ENCODE data around the gene ANGPTL4.
"Not testable (repeated sequence)": the region's sequence is repeated elsewhere in the genome, so short reads cannot be mapped to it uniquely, and the experiment has no call there.

Gene ANGPTL4

DNA sequence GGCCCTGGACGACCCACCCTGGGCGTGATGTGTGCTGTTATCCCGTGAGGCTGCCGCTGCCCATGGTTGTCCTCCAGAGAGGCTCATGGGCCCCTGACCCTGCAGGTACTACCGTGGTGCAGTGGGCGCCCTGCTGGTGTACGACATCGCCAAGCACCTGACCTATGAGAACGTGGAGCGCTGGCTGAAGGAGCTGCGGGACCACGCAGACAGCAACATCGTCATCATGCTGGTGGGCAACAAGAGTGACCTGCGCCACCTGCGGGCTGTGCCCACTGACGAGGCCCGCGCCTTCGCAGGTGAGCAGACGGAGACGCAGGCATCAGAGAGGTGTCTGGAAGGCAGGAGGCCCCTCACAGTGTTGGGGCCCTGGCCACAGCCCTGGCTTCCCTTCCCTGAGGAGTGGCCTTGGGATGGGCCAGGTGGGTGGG lies 38.0 kb downstream of the ANGPTL4 start:
- TF ChIP-seq FOXA1 (IDR thresholded peaks at IDR 0.05) (no peak), ELF4 (IDR thresholded peaks at IDR 0.05) (no peak), PKNOX1 (IDR thresholded peaks at IDR 0.05) (no peak), FOXK2 (IDR thresholded peaks at IDR 0.05) (no peak), BHLHE40 (IDR thresholded peaks at IDR 0.05; ENCODE audit: borderline replicate concordance) (no peak), ARNT (IDR thresholded peaks at IDR 0.05) (no peak), CTBP1 (IDR thresholded peaks at IDR 0.05; ENCODE audit: borderline replicate concordance) (no peak), HDGF (IDR thresholded peaks at IDR 0.05; ENCODE audit: borderline replicate concordance) (no peak), ZNF384 (IDR thresholded peaks at IDR 0.05) (no peak), LEF1 (IDR thresholded peaks at IDR 0.05; ENCODE audit: borderline replicate concordance) (no peak), NFRKB (IDR thresholded peaks at IDR 0.05) (no peak), SUZ12 (IDR thresholded peaks at IDR 0.05) (no peak), FOXM1 (IDR thresholded peaks at IDR 0.05; ENCODE audit: borderline replicate concordance) (no peak), L3MBTL2 (conservative IDR thresholded peaks at IDR 0.05) (no peak)
- CTCF ChIA-PET, result no interaction called here
- POLR2A ChIA-PET, result no interaction called here

DNA sequence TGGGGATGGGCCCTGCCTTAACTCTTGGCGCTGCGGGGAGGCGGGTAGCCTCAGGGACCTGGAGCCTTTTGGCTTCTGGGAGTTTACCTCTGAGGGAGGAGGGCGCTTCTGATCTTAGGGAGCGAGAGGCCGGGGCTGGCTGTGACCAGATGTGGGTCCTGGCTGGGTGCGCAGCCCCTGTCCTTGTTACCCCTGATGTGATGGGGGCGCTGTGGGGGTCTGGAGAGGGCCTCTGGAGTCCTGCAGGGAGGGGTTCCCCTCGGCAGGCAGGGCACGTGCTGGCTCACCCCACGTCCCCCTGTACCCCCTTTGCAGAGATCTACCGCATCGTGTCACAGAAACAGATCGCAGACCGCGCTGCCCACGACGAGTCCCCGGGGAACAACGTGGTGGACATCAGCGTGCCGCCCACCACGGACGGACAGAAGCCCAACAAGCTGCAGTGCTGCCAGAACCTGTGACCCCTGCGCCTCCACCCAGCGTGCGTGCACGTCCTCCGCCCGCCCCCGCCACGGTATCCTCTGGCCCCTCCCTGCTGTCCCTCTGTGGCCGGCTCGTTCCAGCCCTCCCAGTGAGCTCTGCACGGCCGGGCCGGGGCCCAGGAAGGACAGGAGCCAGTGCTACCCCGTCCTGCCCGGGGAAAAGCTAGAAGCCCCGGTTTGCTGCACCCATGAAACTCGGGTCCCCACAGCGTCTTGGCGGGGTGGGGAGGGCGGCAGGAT lies 39.3 kb downstream of the ANGPTL4 start:
- no peak for DNase-seq (ENCODE audit: extremely low spot score)
- ChIA-PET POLR2A (no interaction called here), CTCF (no interaction called here)
- TF ChIP-seq ZNF384 (IDR thresholded peaks at IDR 0.05) (no peak), L3MBTL2 (conservative IDR thresholded peaks at IDR 0.05) (no peak), ELF4 (IDR thresholded peaks at IDR 0.05) (no peak)

More for the DNA sequence above, 38.0 kb downstream of the ANGPTL4 start:
- DNase-seq (ENCODE audit: extremely low spot score), result no peak

DNA sequence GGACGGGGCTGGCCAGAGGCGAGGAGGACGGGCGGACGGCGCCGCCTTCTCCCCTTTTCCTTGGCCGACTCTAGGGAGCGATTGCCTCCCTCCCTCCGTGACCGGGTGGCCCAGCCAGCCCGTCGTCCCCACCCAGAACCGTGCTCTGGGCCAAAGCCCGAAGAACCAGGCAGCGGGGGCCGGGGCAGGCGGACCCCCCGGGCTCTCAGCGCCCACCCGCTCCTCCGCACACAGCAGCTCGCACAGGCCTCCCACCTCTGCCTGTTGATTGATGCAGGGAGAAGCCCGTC lies 39.8 kb downstream of the ANGPTL4 start:
- ChIA-PET CTCF (no interaction called here), POLR2A (no interaction called here)
- DNase-seq (ENCODE audit: extremely low spot score), result no peak
- TF ChIP-seq ELF4 (IDR thresholded peaks at IDR 0.05) (no peak), ZNF384 (IDR thresholded peaks at IDR 0.05) (no peak), FOXA1 (IDR thresholded peaks at IDR 0.05) (no peak), FOXK2 (IDR thresholded peaks at IDR 0.05) (no peak), NFRKB (IDR thresholded peaks at IDR 0.05) (no peak), LEF1 (IDR thresholded peaks at IDR 0.05; ENCODE audit: borderline replicate concordance) (no peak), SP1 (IDR thresholded peaks at IDR 0.05) (no peak), L3MBTL2 (conservative IDR thresholded peaks at IDR 0.05) (no peak), CTBP1 (IDR thresholded peaks at IDR 0.05; ENCODE audit: borderline replicate concordance) (no peak), FOXM1 (IDR thresholded peaks at IDR 0.05; ENCODE audit: borderline replicate concordance) (no peak)

DNA sequence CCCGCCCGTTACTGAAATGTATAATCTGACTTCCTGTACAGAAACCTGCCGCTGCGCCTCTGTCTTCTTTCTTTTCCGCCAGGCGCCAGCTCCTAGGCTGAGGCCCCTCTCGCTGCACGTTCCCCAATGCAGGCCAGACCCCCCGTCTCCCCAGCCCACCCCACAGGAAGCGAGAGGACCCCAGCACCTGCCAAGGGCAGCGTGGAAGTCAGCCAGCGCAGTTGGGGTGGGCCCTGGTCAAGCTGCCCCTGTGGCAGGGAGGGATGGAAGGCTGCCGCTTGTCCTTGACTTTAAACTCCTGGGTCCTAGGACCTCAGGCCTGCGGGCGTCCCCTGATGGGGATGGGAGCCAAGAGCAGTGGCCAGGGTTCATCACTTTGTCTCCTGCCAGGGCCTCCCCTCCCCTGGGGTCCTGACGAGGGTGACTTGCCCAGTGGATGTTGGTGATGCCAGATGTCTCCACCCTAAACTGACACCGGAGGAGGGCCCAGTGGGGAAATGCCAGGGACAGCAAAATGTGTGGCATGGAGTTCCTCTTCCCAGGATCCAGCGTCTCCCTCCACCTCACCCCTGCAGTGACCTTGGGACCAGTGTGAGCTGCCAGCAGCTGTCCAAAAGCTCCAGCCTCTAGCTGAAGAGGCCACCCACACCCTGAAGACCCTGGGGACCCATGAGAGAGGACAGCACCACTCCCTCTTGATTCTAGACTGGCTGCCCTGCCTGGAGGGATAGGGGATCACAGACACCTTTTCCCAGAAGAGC lies 40.6 kb downstream of the ANGPTL4 start:
- ChIA-PET CTCF (interaction anchor here (0.6 kb wide), 1 partner anchor 149 kb away, joined by 5 read pairs; no protein-coding TSS in a partner anchor), POLR2A (interaction anchor here (0.8 to 1.2 kb wide), 2 partner anchors 9 to 110 kb away, joined by 3 to 5 read pairs; partner anchors contain the start of gene ZNF414)
- DNase-seq (ENCODE audit: extremely low spot score), result no peak
- TF ChIP-seq SP1 (IDR thresholded peaks at IDR 0.05) (no peak), FOXA1 (IDR thresholded peaks at IDR 0.05) (no peak), LEF1 (IDR thresholded peaks at IDR 0.05; ENCODE audit: borderline replicate concordance) (no peak), L3MBTL2 (conservative IDR thresholded peaks at IDR 0.05) (no peak), ZNF384 (IDR thresholded peaks at IDR 0.05) (no peak)

- POLR2A ChIA-PET, result interaction anchor here (1.4 kb wide), 1 partner anchor 21 kb away, joined by 4 read pairs; the partner anchor contains the start of gene RAB11B
- CTCF ChIA-PET, result not testable (repeated sequence)
- TF ChIP-seq ZNF384 (IDR thresholded peaks at IDR 0.05), result peak; percentile 54; the same call in 1 of the 2 replicates
Measured at GRCh38 chr19:8410718-8411117, 46.8 kb downstream of the ANGPTL4 start.

GRCh38 chr19:8412783-8413628 lies 49.1 kb downstream of the ANGPTL4 start, which contains the start of gene MARCHF2:
MARCHF2 (plus strand) TSS chr19:8413305; CDS start chr19:8421841, 8,536 bp downstream.
- ChIA-PET POLR2A (interaction anchor here (0.8 to 3.5 kb wide), 5 partner anchors 15 to 470 kb away, joined by 3 to 27 read pairs (median 6); partner anchors contain the start of genes HNRNPM, TIMM44 and ZNF414), CTCF (interaction anchor here (0.7 to 1.6 kb wide), 7 partner anchors 11 to 168 kb away, joined by 3 to 14 read pairs (median 3); no protein-coding TSS in a partner anchor)
- TF ChIP-seq NFRKB (IDR thresholded peaks at IDR 0.05) (no peak), HDGF (IDR thresholded peaks at IDR 0.05; ENCODE audit: borderline replicate concordance) (peak; percentile 54; the same call in 1 of the 2 replicates), ELF4 (IDR thresholded peaks at IDR 0.05) (no peak), PKNOX1 (IDR thresholded peaks at IDR 0.05) (peak; percentile 97), SP1 (IDR thresholded peaks at IDR 0.05) (no peak; the same call in 1 of the 2 replicates), L3MBTL2 (conservative IDR thresholded peaks at IDR 0.05) (peak; percentile 54), ZNF384 (IDR thresholded peaks at IDR 0.05) (peak; percentile 91)
- DNase-seq (ENCODE audit: extremely low spot score), result peak; percentile 99

More at GRCh38 chr19:8410718-8411117, 46.8 kb downstream of the ANGPTL4 start:
- DNase-seq (ENCODE audit: extremely low spot score), result not testable (repeated sequence)
